GM10248 (cell line): Measurements from ENCODE around the gene ZNF205.

Source experiments
- CTCF ChIA-PET: fragments of 300-600 bp; sonication (Branson Sonifier 250); formaldehyde crosslinking; extraction: SDS; loops from one replicate; lab custom pipeline; 2021; ENCODE audit warnings: antibody characterized with exemption; lab: Yijun Ruan, JAX
- POLR2A ChIA-PET: fragments of 350-650 bp; sonication (Branson Sonifier 250); formaldehyde crosslinking; extraction: SDS; loops from one replicate; lab custom pipeline; 2020; ENCODE audit warnings: antibody characterized with exemption; lab: Yijun Ruan, JAX
- DNase-seq: peaks from one replicate; pipeline ENCODE4 v3.0.0; 2012; ENCODE audit errors: extremely low spot score
- TF ChIP-seq, protein P1 (sequence below): IDR thresholded peaks from 2 replicates; pipeline ENCODE4 v1.5.1; 2012; ENCODE audit warnings: mild to moderate bottlenecking, low read depth; ENCODE audit errors: extremely low read depth, missing control alignments, control extremely low read depth

Gene ZNF205

GRCh38 chr16:3112058-3112880 lies at the start of gene ZNF205:
TSS of gene ZNF205 (plus strand) at chr16:3112586. CDS start at chr16:3113431, 845 bp downstream.
- ChIA-PET CTCF (interaction anchor here (1.3 to 3.4 kb wide), 7 partner anchors 10 to 81 kb away, joined by 3 to 13 read pairs (median 9); no protein-coding TSS in a partner anchor), POLR2A (no interaction called here)
- TF ChIP-seq, protein P1, sequence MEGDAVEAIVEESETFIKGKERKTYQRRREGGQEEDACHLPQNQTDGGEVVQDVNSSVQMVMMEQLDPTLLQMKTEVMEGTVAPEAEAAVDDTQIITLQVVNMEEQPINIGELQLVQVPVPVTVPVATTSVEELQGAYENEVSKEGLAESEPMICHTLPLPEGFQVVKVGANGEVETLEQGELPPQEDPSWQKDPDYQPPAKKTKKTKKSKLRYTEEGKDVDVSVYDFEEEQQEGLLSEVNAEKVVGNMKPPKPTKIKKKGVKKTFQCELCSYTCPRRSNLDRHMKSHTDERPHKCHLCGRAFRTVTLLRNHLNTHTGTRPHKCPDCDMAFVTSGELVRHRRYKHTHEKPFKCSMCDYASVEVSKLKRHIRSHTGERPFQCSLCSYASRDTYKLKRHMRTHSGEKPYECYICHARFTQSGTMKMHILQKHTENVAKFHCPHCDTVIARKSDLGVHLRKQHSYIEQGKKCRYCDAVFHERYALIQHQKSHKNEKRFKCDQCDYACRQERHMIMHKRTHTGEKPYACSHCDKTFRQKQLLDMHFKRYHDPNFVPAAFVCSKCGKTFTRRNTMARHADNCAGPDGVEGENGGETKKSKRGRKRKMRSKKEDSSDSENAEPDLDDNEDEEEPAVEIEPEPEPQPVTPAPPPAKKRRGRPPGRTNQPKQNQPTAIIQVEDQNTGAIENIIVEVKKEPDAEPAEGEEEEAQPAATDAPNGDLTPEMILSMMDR = no peak
- no peak for DNase-seq

GRCh38 chr16:3063625-3064386 lies 48.6 kb upstream of the ZNF205 start:
- DNase-seq = no peak
- TF ChIP-seq, protein P1 = no peak
- CTCF ChIA-PET = interaction anchor here (0.6 to 5.8 kb wide), 11 partner anchors 14 to 87 kb away, joined by 3 to 43 read pairs (median 4); no protein-coding TSS in a partner anchor
- POLR2A ChIA-PET = no interaction called here

- ChIA-PET POLR2A (no interaction called here), CTCF (interaction anchor here (0.9 to 5.8 kb wide), 7 partner anchors 11 to 85 kb away, joined by 3 to 43 read pairs (median 4); no protein-coding TSS in a partner anchor)
- TF ChIP-seq, protein P1 = no peak
- peak; percentile 72 for DNase-seq
These were observed 47.2 kb upstream of the ZNF205 start, which contains the start of gene IL32 for GRCh38 chr16:3065069-3065741. TSS of gene IL32 (plus strand) at chr16:3065640. CDS start at chr16:3065812, 172 bp downstream.

DNA sequence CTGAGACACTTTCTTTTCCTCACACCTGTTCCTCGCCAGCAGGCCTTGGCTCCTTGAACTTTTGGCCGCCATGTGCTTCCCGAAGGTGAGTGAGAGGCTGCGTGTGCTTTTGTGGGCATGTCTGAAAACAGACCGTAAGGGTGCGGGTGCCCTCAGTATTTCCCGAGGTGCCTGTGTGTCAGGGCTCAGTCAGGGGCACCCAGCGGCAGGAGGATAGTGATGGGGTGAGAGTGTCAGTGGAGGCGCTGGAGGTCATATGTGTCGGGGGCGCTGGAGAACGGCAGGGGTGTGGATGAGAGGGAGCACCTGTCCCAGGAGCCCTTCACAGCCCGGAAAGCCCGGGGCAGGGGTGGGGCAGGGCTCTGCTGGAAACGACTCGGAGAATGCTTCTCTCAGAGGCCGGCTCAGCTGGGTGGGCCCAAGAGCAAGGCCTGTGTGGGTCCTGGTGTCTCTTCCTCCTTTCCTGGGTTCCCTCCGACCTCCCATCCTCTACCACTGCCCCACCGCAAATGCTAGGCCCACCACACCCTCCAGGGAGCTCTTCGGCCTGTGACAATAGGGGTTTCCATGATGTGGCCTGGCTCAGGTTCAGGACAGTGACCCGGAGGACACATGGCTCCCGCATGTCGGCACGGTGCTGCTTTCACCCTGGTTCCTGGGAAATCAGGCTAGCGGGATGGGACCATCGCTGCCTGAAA lies 46.5 kb upstream of the ZNF205 start:
- TF ChIP-seq, protein P1 = no peak
- ChIA-PET CTCF (interaction anchor here (0.9 to 5.8 kb wide), 5 partner anchors 10 to 64 kb away, joined by 3 to 43 read pairs (median 8); no protein-coding TSS in a partner anchor), POLR2A (no interaction called here)
- no peak for DNase-seq

DNA sequence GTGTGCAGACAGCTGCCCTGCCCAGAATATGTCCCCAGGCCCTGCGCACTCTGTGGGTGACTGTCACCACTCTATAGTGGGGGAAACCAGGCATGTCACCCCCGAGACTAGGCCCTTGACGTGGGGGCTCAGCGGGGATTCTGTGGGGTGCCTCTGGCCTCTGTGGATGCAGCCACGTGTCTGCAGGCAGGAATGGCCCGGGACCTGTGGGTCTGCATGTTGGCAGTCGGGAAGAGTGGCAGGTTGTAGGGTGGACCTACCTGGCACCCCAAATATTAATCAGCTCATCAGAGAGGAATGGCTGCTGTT lies 46.0 kb upstream of the ZNF205 start:
- TF ChIP-seq, protein P1 = no peak
- ChIA-PET POLR2A (interaction anchor here (0.8 kb wide), 1 partner anchor 8 kb away, joined by 3 read pairs; no protein-coding TSS in a partner anchor), CTCF (interaction anchor here (2.0 to 5.8 kb wide), 3 partner anchors 34 to 63 kb away, joined by 8 to 43 read pairs (median 20); no protein-coding TSS in a partner anchor)

More for the DNA sequence above, 46.0 kb upstream of the ZNF205 start:
- no peak for DNase-seq
